GM12891 (cell line): ENCODE results near the gene LRRC4B.
"Not testable (repeated sequence)": the region's sequence is repeated elsewhere in the genome, so short reads cannot be mapped to it uniquely, and the experiment has no call there.

Source experiments
- DNase-seq: peaks from one replicate; pipeline ENCODE4 v3.0.0; 2011; ENCODE audit warnings: low spot score; ENCODE audit not compliant: insufficient read length
- FAIRE-seq: peaks from 2 replicates; lab custom pipeline; 2011; peaks lifted over from hg19 to GRCh38; lab: Jason Lieb, UNC
- PAX5 ChIP-seq: IDR thresholded peaks from 2 replicates; pipeline ENCODE4 v1.6.1; 2011; ENCODE audit warnings: low read length, moderate library complexity, mild to moderate bottlenecking; ENCODE audit not compliant: insufficient read depth, severe bottlenecking
- POLR2A ChIP-seq: IDR thresholded peaks from 2 replicates; pipeline ENCODE4 v1.6.1; 2011; ENCODE audit warnings: low read depth, low read length, control low read depth
- POLR2AphosphoS5 ChIP-seq: IDR thresholded peaks from 2 replicates; pipeline ENCODE4 v1.6.1; 2011; ENCODE audit warnings: low read depth, low read length, control low read depth
- POU2F2 ChIP-seq: IDR thresholded peaks from 2 replicates; pipeline ENCODE4 v1.6.1; 2011; ENCODE audit warnings: low read depth, mild to moderate bottlenecking, control low read depth, low read length, moderate library complexity
- SPI1 ChIP-seq: IDR thresholded peaks from 2 replicates; pipeline ENCODE4 v1.6.1; 2011; ENCODE audit warnings: low read depth, low read length, control low read depth
- TAF1 ChIP-seq: IDR thresholded peaks from 2 replicates; pipeline ENCODE4 v1.6.1; 2011; ENCODE audit warnings: low read depth, low read length, control low read depth

Gene LRRC4B

GRCh38 chr19:50546527-50547221 lies 21.6 kb downstream of the LRRC4B start:
- no peak for TF ChIP-seq TAF1
- no peak for TF ChIP-seq PAX5
- no peak for TF ChIP-seq POLR2AphosphoS5
- TF ChIP-seq SPI1: no peak
- no peak for TF ChIP-seq POU2F2
- no peak for TF ChIP-seq POLR2A
- no peak for FAIRE-seq
- DNase-seq: no peak

- DNase-seq (no peak), FAIRE-seq (no peak)
- TF ChIP-seq SPI1: no peak
- no peak for TF ChIP-seq POU2F2
- TF ChIP-seq POLR2AphosphoS5: no peak
Observed at GRCh38 chr19:50542943-50543342, 25.3 kb downstream of the LRRC4B start.

GRCh38 chr19:50537769-50538230 lies 30.4 kb downstream of the LRRC4B start:
- TF ChIP-seq POLR2AphosphoS5 (no peak), SPI1 (no peak), POU2F2 (peak; percentile 30; the same call in 1 of the 2 replicates), PAX5 (no peak)
- peak; percentile 73 for DNase-seq
- peak; percentile 83 for FAIRE-seq

GRCh38 chr19:50537306-50537685 lies 30.9 kb downstream of the LRRC4B start:
- TF ChIP-seq POLR2A: no peak
- TF ChIP-seq SPI1: no peak
- no peak for TF ChIP-seq PAX5
- TF ChIP-seq POLR2AphosphoS5: no peak
- TF ChIP-seq TAF1: no peak
- TF ChIP-seq POU2F2: no peak
- FAIRE-seq (no peak), DNase-seq (no peak)

GRCh38 chr19:50536662-50537305 lies 31.5 kb downstream of the LRRC4B start:
- no peak for FAIRE-seq
- no peak for DNase-seq
- no peak for TF ChIP-seq PAX5

DNA sequence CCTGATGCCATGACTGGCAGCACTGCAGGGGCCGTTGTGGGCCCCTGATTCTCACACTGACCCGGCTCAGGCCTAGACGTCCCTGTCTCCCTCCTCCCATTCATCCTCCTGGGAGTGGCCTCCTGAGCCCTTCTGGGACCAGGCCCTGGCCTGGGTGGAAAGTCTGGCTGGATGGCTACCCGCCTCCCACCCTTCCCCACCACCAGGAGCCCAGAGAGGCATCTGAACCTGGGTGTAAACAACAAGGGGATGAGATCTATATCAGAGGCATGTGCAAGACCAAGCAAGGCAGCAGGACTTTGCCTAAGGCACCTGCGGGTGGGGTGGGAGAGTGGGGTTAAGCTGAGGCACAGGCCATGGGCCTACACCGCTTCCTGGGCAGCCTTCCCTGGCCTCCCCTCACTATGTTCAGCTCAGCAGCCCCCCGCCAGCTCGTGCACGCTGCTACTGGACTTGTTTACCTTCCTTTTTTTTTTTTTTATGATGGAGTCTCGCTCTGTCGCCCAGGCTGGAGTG lies 32.5 kb downstream of the LRRC4B start:
- DNase-seq (no peak), FAIRE-seq (no peak)
- TF ChIP-seq POLR2A (no peak), POU2F2 (no peak), TAF1 (no peak), SPI1 (no peak), POLR2AphosphoS5 (no peak)

- FAIRE-seq (no peak), DNase-seq (no peak)
- TF ChIP-seq POLR2AphosphoS5 (no peak), POLR2A (no peak), PAX5 (no peak), POU2F2 (no peak), SPI1 (no peak), TAF1 (no peak)
Observed at GRCh38 chr19:50534478-50534877, 33.8 kb downstream of the LRRC4B start.

GRCh38 chr19:50532952-50533351 lies 35.3 kb downstream of the LRRC4B start:
- FAIRE-seq (no peak), DNase-seq (no peak)
- TF ChIP-seq TAF1 (no peak), PAX5 (no peak), SPI1 (no peak), POLR2A (no peak), POLR2AphosphoS5 (no peak), POU2F2 (no peak)

- TF ChIP-seq SPI1 (no peak), POLR2AphosphoS5 (no peak), PAX5 (no peak), POU2F2 (no peak), TAF1 (no peak), POLR2A (no peak)
- no peak for DNase-seq
Observed at GRCh38 chr19:50531171-50531612, 37.0 kb downstream of the LRRC4B start.

GRCh38 chr19:50528052-50528451 lies 40.2 kb downstream of the LRRC4B start:
- not testable (repeated sequence) for DNase-seq, FAIRE-seq

More at GRCh38 chr19:50531171-50531612, 37.0 kb downstream of the LRRC4B start:
- FAIRE-seq: no peak
